Memory B cell (primary cell): ENCODE results near the gene TIAM2.
A peak's percentile ranks its signal among the peaks of the same experiment; 100 is the strongest.

Source experiments
- ATAC-seq: fragments of 150-1000 bp; cut with Tn5 transposase; 2 replicates; pipeline ENCODE4 v1.10.0; 2021; ENCODE audit warnings: low read depth, mild to moderate bottlenecking, moderate library complexity
- DNase-seq, 2 donors: peaks; one replicate each; pipeline ENCODE4 v3.0.0; 2022; ENCODE audit warnings: low spot score in 2 of 2
- H3K27ac Mint-ChIP-seq: one replicate; pipeline ENCODE4 v1.8.0; 2022; ENCODE audit warnings: mild to moderate bottlenecking, moderate library complexity, mixed read lengths
- H3K27me3 Mint-ChIP-seq: one replicate; pipeline ENCODE4 v1.8.0; 2022; ENCODE audit warnings: mixed read lengths
- H3K36me3 Mint-ChIP-seq: one replicate; pipeline ENCODE4 v1.8.0; 2022; ENCODE audit warnings: mild to moderate bottlenecking, mixed read lengths
- H3K4me1 Mint-ChIP-seq: one replicate; pipeline ENCODE4 v1.8.0; 2022; ENCODE audit warnings: mixed read lengths
- H3K4me3 Mint-ChIP-seq: one replicate; pipeline ENCODE4 v1.8.0; 2022; ENCODE audit warnings: mild to moderate bottlenecking, moderate library complexity, mixed read lengths
- H3K9me3 Mint-ChIP-seq: one replicate; pipeline ENCODE4 v1.8.0; 2022; ENCODE audit warnings: mixed read lengths

TIAM2 gene

DNA sequence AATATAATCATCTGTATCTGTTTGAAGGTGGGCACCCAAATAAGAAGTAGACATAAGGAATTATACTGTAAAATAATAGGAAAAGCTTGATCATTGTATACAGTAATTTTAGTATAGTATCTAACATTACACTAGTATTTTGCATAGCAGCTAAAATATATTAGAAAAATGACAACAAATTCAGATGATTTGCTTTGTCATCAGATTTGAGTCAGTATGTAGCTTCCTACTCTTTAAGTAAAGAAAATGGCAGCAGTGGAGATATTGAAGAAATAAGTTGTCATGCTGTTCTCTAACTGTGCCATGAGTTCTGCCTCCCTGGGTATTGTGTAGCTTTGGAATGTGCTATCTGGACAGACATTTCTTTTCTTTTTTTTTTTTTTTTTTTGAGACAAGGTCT, 74.4 kb downstream of the TIAM2 start:
- peaks cover 2% of the 10 kb centered on the region for H3K36me3 Mint-ChIP-seq
- no peak for DNase-seq
- H3K4me1 Mint-ChIP-seq: peaks cover 3% of the 10 kb centered on the region
- no peaks in the 10 kb centered on the region for H3K9me3 Mint-ChIP-seq
- no peak overlapping the region for H3K27ac Mint-ChIP-seq
- no peak overlapping the region for H3K4me3 Mint-ChIP-seq
- peaks cover 14% of the 10 kb centered on the region for H3K27me3 Mint-ChIP-seq
- ATAC-seq: no peak

DNA sequence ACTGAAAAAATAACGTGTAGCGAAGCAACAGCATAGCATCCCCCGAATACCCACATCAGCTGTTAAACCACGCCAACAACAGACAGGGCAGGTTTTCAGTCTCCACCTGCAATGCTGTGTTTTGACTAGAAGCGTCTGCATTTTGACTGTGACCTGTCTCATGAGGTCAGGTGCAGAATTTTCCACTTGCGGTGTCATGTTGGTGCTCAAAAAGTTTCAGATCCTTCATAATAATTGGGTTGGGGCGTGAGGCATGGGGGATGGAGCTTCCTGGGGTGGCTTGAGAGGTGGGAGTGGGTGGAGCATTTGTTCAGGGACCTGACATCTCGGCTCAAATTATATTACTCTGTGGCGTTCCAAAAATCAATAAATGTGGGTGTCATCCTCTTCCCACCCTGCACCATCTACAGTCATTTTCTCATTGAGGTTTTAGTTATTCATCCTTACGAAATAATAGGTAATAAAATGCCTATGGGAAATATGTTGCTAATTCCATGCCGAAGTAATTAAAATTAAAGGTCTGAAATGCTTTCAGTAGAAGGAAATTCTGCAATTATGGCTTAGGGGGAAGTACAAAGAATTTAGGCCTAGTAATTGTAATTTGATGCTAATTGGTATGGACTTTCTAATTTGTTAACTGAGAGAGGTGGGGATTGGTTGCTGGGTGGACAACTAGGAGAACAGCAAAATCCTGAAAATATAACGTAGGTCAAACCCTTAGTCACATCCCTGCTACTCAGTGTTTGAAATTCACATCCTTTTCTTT, 81.0 kb downstream of the TIAM2 start:
- DNase-seq: no peak
- no peaks in the 10 kb centered on the region for H3K9me3 Mint-ChIP-seq
- no peaks in the 10 kb centered on the region for H3K36me3 Mint-ChIP-seq
- peaks cover 7% of the 10 kb centered on the region for H3K4me1 Mint-ChIP-seq
- H3K27me3 Mint-ChIP-seq: peaks cover 11% of the 10 kb centered on the region
- peak; percentile 46 for ATAC-seq
- no peak overlapping the region for H3K4me3 Mint-ChIP-seq
- no peak overlapping the region for H3K27ac Mint-ChIP-seq

GRCh38 chr6:155077331-155077730, 82.2 kb downstream of the TIAM2 start:
- no peak for DNase-seq
- Mint-ChIP-seq H3K9me3 (no peaks in the 10 kb centered on the region), H3K27ac (no peak overlapping the region), H3K36me3 (no peaks in the 10 kb centered on the region), H3K27me3 (peaks cover 7% of the 10 kb centered on the region), H3K4me3 (no peak overlapping the region), H3K4me1 (peaks cover 7% of the 10 kb centered on the region)
- ATAC-seq: no peak

GRCh38 chr6:155077784-155078183, 82.7 kb downstream of the TIAM2 start:
- H3K27ac Mint-ChIP-seq: no peak overlapping the region
- no peak overlapping the region for H3K4me3 Mint-ChIP-seq
- ATAC-seq (no peak), DNase-seq (no peak)
- peaks cover 7% of the 10 kb centered on the region for H3K4me1 Mint-ChIP-seq
- H3K9me3 Mint-ChIP-seq: no peaks in the 10 kb centered on the region
- H3K36me3 Mint-ChIP-seq: no peaks in the 10 kb centered on the region
- peaks cover 4% of the 10 kb centered on the region for H3K27me3 Mint-ChIP-seq

GRCh38 chr6:155078331-155078745, 83.2 kb downstream of the TIAM2 start:
- DNase-seq (no peak), ATAC-seq (no peak)
- Mint-ChIP-seq H3K4me1 (peaks cover 7% of the 10 kb centered on the region), H3K36me3 (no peaks in the 10 kb centered on the region), H3K27ac (no peak overlapping the region), H3K4me3 (no peak overlapping the region), H3K27me3 (peaks cover 4% of the 10 kb centered on the region), H3K9me3 (no peaks in the 10 kb centered on the region)

DNA sequence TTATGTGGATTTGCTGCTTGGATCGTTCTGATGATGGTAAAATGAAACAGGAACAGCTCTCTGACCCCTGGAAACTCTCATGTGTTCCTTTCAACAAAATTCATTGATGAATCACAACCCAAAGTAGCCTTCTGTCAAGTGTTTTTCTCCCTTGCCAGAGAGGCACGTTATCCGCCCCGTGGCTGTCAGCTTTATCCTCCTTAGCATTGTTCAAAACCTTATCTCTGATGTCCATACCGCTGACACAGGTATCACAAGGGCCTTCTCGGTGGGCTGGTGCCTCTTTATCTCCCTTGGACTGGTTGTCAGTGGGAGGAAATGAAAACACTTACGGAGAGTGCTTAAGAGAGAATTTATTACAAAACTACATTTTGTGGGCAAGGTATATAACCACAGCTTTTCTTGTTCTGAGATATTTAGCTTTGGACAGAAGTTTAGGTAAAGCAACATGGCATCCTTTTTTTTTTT, 84.9 kb downstream of the TIAM2 start:
- H3K4me1 Mint-ChIP-seq: peaks cover 7% of the 10 kb centered on the region
- peaks cover 1% of the 10 kb centered on the region for H3K27me3 Mint-ChIP-seq
- ATAC-seq (no peak), DNase-seq (no peak)
- H3K36me3 Mint-ChIP-seq: no peaks in the 10 kb centered on the region
- no peak overlapping the region for H3K27ac Mint-ChIP-seq
- no peaks in the 10 kb centered on the region for H3K9me3 Mint-ChIP-seq
- no peak overlapping the region for H3K4me3 Mint-ChIP-seq

DNA sequence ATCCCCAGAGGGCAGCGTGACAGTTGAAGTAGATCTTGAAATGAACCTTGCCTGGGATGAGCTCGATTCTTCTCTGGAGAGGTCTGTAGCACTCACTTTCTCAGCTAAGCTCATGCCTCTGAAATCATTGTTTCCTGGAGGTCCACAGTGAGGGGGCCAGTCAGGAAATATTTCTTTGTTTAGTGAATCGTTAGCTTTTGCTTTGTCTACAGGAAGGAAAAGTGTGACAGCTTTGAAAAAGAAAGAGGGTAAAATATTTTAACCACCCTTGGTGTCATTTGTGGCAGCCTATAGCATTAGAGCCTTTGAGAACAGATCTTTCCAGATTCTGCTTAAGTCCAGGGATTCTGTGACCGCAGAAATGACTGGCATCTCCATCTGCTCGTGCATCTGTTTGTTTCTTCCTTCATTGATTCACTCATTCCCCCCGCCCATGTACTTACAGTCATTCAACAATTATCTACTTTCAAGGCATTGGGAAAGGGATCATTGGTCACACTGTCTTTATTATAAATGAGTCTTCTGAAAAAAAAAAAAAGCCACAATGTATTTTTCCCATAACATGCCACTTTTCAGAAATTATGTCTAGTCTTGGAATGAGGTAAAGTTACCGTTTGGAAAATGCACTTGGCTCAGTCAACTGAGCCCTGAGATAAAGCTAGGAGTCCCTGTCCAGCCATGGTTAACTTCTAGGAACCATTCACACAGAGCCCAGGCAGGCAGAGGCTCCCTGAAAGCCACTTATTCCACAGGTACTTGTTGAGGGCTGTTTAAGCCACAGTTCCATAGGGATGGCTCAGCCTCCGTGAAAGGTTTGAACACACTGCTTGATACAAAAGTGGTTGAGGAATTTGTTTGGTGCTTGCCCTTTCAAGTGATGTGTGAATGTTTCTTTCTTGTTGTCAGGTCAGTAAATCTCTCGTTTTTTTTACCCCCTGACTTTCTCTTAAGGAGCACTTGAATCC, 86.0 kb downstream of the TIAM2 start:
- Mint-ChIP-seq H3K9me3 (no peaks in the 10 kb centered on the region), H3K4me3 (no peak overlapping the region), H3K4me1 (peaks cover 2% of the 10 kb centered on the region), H3K27ac (no peak overlapping the region), H3K27me3 (peaks cover 1% of the 10 kb centered on the region), H3K36me3 (no peaks in the 10 kb centered on the region)
- no peak for ATAC-seq
- no peak for DNase-seq

- Mint-ChIP-seq H3K36me3 (no peaks in the 10 kb centered on the region), H3K4me1 (no peaks in the 10 kb centered on the region), H3K9me3 (no peaks in the 10 kb centered on the region), H3K4me3 (no peak overlapping the region), H3K27me3 (peaks cover 1% of the 10 kb centered on the region), H3K27ac (no peak overlapping the region)
- no peak for DNase-seq
- no peak for ATAC-seq
These were observed 89.5 kb downstream of the TIAM2 start for GRCh38 chr6:155084431-155085123.

DNA sequence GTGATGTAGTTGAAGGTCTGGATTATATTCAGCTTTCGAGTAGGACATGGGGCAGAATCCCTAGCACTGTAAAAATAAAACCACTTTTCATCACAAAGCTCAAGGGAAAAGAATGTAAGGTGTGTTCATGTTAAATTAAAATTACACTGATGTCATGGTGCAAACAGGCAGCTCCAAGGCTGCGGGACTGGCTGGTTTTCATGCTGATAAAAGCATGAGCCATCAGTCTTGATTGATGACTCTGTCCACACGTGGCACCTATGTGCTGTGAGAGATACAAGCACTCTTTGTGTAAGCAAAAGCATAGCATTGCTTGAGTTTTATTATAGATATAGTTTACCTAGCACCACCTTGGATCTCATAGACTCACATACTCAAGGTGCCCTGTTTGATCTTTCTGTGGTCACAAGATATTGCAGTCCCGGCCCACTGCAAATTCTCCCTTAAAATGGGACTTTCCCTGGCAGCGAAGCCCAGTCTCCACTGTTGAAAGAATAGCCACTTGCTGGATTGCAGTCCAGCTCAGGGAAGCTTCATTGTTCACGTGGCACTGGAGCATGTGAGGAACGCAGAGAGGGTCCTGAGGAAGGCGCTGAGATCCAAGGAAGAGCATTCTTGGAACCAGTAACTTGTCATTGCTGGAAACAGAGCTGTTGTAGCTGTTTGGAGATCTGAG, 90.6 kb downstream of the TIAM2 start:
- ATAC-seq (no peak), DNase-seq (no peak)
- H3K4me1 Mint-ChIP-seq: no peaks in the 10 kb centered on the region
- no peaks in the 10 kb centered on the region for H3K36me3 Mint-ChIP-seq
- H3K9me3 Mint-ChIP-seq: no peaks in the 10 kb centered on the region
- H3K4me3 Mint-ChIP-seq: no peak overlapping the region
- no peak overlapping the region for H3K27ac Mint-ChIP-seq
- peaks cover 1% of the 10 kb centered on the region for H3K27me3 Mint-ChIP-seq

- Mint-ChIP-seq H3K27ac (no peak overlapping the region), H3K27me3 (no peaks in the 10 kb centered on the region), H3K9me3 (no peaks in the 10 kb centered on the region), H3K36me3 (no peaks in the 10 kb centered on the region), H3K4me1 (no peaks in the 10 kb centered on the region), H3K4me3 (no peak overlapping the region)
- ATAC-seq: no peak
- no peak for DNase-seq
These were observed 93.7 kb downstream of the TIAM2 start for GRCh38 chr6:155088856-155089255.

DNA sequence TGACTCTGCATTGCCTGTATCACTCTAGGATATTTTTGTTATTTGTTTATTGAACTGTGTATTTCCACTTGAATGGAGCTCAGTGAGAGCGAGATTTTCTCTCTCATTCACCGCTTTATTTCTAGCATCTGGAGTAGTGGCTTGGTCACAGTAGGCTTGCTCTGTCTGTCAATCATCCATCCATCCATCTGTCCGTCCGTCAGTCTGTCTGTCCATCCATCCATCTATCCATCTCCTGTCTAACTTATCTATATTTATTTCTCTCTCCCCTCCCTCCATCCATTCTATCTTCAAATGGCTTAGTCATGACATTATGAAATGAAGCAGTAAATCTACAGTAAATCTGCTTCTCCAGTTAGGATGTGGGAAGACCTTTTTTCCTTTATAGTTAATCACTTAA, 94.6 kb downstream of the TIAM2 start:
- DNase-seq (no peak), ATAC-seq (no peak)
- H3K9me3 Mint-ChIP-seq: no peaks in the 10 kb centered on the region
- no peak overlapping the region for H3K27ac Mint-ChIP-seq
- no peak overlapping the region for H3K4me3 Mint-ChIP-seq
- H3K4me1 Mint-ChIP-seq: no peaks in the 10 kb centered on the region
- no peaks in the 10 kb centered on the region for H3K27me3 Mint-ChIP-seq
- H3K36me3 Mint-ChIP-seq: no peaks in the 10 kb centered on the region

- Mint-ChIP-seq H3K4me1 (no peaks in the 10 kb centered on the region), H3K27ac (no peak overlapping the region), H3K9me3 (no peaks in the 10 kb centered on the region), H3K36me3 (peaks cover 2% of the 10 kb centered on the region), H3K4me3 (no peak overlapping the region), H3K27me3 (no peaks in the 10 kb centered on the region)
- DNase-seq (no peak), ATAC-seq (no peak)
These were observed 95.1 kb downstream of the TIAM2 start for GRCh38 chr6:155090166-155090565.

- Mint-ChIP-seq H3K27ac (no peak overlapping the region), H3K27me3 (no peaks in the 10 kb centered on the region), H3K36me3 (peaks cover 2% of the 10 kb centered on the region), H3K9me3 (no peaks in the 10 kb centered on the region), H3K4me1 (no peaks in the 10 kb centered on the region), H3K4me3 (no peak overlapping the region)
- DNase-seq: no peak
- ATAC-seq: no peak
These were observed 96.6 kb downstream of the TIAM2 start for GRCh38 chr6:155091756-155092155.
